Measurements from ENCODE around the gene OTOF. TPM values are rescaled to one million over a fixed set of nuclear protein-coding genes. Genes with fewer than 3 reads are reported as not detected.

OTOF gene
- total RNA-seq, 1 donor from 2014 or later: not detected

- Histone ChIP-seq H3K27ac (no peak overlapping the region), H3K4me1 (no peaks in the 10 kb centered on the region), H3K27me3 (no peaks in the 10 kb centered on the region), H3K36me3 (no peaks in the 10 kb centered on the region), H3K9me3 (no peaks in the 10 kb centered on the region), H3K4me3 (no peak overlapping the region)
- no peak for DNase-seq (ENCODE audit: low spot score in 2 of 2)
- TF ChIP-seq, protein P1, sequence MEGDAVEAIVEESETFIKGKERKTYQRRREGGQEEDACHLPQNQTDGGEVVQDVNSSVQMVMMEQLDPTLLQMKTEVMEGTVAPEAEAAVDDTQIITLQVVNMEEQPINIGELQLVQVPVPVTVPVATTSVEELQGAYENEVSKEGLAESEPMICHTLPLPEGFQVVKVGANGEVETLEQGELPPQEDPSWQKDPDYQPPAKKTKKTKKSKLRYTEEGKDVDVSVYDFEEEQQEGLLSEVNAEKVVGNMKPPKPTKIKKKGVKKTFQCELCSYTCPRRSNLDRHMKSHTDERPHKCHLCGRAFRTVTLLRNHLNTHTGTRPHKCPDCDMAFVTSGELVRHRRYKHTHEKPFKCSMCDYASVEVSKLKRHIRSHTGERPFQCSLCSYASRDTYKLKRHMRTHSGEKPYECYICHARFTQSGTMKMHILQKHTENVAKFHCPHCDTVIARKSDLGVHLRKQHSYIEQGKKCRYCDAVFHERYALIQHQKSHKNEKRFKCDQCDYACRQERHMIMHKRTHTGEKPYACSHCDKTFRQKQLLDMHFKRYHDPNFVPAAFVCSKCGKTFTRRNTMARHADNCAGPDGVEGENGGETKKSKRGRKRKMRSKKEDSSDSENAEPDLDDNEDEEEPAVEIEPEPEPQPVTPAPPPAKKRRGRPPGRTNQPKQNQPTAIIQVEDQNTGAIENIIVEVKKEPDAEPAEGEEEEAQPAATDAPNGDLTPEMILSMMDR (IDR thresholded peaks at IDR 0.05): no peak
- intact Hi-C loops (cut with DNase I): no loop called here
Measured at GRCh38 chr2:26455037-26455669, 22.8 kb downstream of the OTOF start.

- no peak overlapping the region for H3K27ac ChIP-seq
- intact Hi-C loops (cut with DNase I): no loop called here
- H3K27me3 ChIP-seq: no peaks in the 10 kb centered on the region
- H3K36me3 ChIP-seq: no peaks in the 10 kb centered on the region
- H3K4me1 ChIP-seq: no peaks in the 10 kb centered on the region
- TF ChIP-seq, protein P1 (IDR thresholded peaks at IDR 0.05): no peak
- DNase-seq (ENCODE audit: low spot score in 2 of 2): no peak
- no peaks in the 10 kb centered on the region for H3K9me3 ChIP-seq
- H3K4me3 ChIP-seq: no peak overlapping the region
Measured at GRCh38 chr2:26454561-26455001, 23.3 kb downstream of the OTOF start.

DNA sequence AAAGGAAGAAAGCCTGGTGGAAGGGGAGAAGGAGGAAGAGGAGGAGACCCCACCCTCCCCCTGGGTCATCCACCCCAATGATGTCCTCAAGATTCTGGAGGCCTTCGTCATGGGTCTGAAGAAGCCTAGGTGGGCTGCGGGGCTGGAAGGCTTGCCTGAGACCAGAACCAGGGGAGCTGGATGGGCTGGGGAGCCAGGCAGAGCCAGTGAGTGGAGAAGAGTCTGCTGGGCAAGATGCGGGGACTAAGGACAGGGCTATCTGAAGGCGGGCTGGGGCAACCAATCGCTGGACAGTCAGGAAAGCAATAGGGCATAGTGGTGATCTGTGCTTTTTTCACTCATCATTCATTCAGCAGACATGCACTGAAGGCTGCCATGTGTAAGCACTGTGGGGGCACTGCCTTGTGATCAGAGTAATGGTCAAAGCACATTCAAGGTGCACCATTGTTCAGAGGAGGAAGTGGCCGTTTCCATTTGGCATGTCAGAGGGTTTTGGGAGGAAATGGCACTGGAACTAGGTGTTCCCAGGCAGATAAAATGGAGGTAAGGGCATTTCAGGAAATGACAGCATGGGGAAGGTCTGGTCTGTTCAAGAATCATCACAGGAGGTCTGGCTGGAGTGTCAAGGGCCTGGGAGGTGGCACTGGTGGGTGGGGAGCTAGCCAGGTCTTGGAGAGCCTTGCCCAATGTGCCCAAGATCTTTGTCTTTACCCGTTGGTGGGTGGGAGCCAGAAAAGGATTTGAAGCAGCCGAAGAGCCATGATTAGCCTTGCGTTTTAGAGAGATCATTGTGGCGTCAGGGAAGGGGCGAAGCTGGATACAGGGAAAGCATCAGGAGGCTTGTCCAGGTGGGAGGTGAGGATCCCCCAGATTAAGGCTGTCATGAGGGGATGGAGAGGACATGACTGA is 24.2 kb downstream of the OTOF start:
- H3K4me3 ChIP-seq: no peak overlapping the region
- no peaks in the 10 kb centered on the region for H3K36me3 ChIP-seq
- no peak overlapping the region for H3K27ac ChIP-seq
- no peaks in the 10 kb centered on the region for H3K9me3 ChIP-seq
- intact Hi-C loops (cut with DNase I): no loop called here
- no peak for DNase-seq (ENCODE audit: low spot score in 2 of 2)
- TF ChIP-seq, protein P1 (IDR thresholded peaks at IDR 0.05): no peak
- H3K4me1 ChIP-seq: no peaks in the 10 kb centered on the region
- no peaks in the 10 kb centered on the region for H3K27me3 ChIP-seq

GRCh38 chr2:26451700-26452099 is 26.2 kb downstream of the OTOF start:
- TF ChIP-seq, protein P1 (IDR thresholded peaks at IDR 0.05): no peak
- Histone ChIP-seq H3K4me3 (no peak overlapping the region), H3K27ac (no peak overlapping the region), H3K36me3 (no peaks in the 10 kb centered on the region), H3K9me3 (no peaks in the 10 kb centered on the region), H3K4me1 (no peaks in the 10 kb centered on the region), H3K27me3 (no peaks in the 10 kb centered on the region)
- no peak for DNase-seq (ENCODE audit: low spot score in 2 of 2)
- intact Hi-C loops (cut with DNase I): no loop called here

- H3K36me3 ChIP-seq: no peaks in the 10 kb centered on the region
- intact Hi-C loops (cut with DNase I): no loop called here
- DNase-seq (ENCODE audit: low spot score in 2 of 2): no peak
- H3K4me3 ChIP-seq: no peak overlapping the region
- no peaks in the 10 kb centered on the region for H3K9me3 ChIP-seq
- no peaks in the 10 kb centered on the region for H3K4me1 ChIP-seq
- no peaks in the 10 kb centered on the region for H3K27me3 ChIP-seq
- TF ChIP-seq, protein P1 (IDR thresholded peaks at IDR 0.05): no peak
- no peak overlapping the region for H3K27ac ChIP-seq
Measured at GRCh38 chr2:26450031-26450635, 27.8 kb downstream of the OTOF start.
